Measurements from ENCODE around the gene JAKMIP2.

The JAKMIP2 gene

GRCh38 chr5:147819261-147819770 is 36.8 kb upstream of the JAKMIP2 start:
- TF ChIP-seq RARB (CRISPR knock-in tag; IDR thresholded peaks at IDR 0.05), result no peak
- no peak for TF ChIP-seq ESRRG (CRISPR knock-in tag; IDR thresholded peaks at IDR 0.05)
- TF ChIP-seq PPARA (CRISPR knock-in tag; IDR thresholded peaks at IDR 0.05; ENCODE audit: borderline replicate concordance), result no peak
- no peak for TF ChIP-seq ISL1 (CRISPR knock-in tag; IDR thresholded peaks at IDR 0.05)
- no peak for TF ChIP-seq ARNTL (CRISPR knock-in tag; IDR thresholded peaks at IDR 0.05; ENCODE audit: borderline replicate concordance, low read depth)
- ATAC-seq, result no peak

- TF ChIP-seq ESRRG (CRISPR knock-in tag; IDR thresholded peaks at IDR 0.05), result no peak
- no peak for TF ChIP-seq PPARA (CRISPR knock-in tag; IDR thresholded peaks at IDR 0.05; ENCODE audit: borderline replicate concordance)
- TF ChIP-seq, protein P1, sequence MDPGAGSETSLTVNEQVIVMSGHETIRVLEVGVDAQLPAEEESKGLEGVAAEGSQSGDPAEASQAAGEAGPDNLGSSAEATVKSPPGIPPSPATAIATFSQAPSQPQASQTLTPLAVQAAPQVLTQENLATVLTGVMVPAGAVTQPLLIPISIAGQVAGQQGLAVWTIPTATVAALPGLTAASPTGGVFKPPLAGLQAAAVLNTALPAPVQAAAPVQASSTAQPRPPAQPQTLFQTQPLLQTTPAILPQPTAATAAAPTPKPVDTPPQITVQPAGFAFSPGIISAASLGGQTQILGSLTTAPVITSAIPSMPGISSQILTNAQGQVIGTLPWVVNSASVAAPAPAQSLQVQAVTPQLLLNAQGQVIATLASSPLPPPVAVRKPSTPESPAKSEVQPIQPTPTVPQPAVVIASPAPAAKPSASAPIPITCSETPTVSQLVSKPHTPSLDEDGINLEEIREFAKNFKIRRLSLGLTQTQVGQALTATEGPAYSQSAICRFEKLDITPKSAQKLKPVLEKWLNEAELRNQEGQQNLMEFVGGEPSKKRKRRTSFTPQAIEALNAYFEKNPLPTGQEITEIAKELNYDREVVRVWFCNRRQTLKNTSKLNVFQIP (CRISPR knock-in tag; IDR thresholded peaks at IDR 0.05; ENCODE audit: borderline replicate concordance, low read depth), result no peak
- no peak for TF ChIP-seq CSDC2 (CRISPR knock-in tag; IDR thresholded peaks at IDR 0.05)
- no peak for TF ChIP-seq RARB (CRISPR knock-in tag; IDR thresholded peaks at IDR 0.05)
- ATAC-seq, result no peak
Measured at GRCh38 chr5:147818290-147818689, 35.8 kb upstream of the JAKMIP2 start.

DNA sequence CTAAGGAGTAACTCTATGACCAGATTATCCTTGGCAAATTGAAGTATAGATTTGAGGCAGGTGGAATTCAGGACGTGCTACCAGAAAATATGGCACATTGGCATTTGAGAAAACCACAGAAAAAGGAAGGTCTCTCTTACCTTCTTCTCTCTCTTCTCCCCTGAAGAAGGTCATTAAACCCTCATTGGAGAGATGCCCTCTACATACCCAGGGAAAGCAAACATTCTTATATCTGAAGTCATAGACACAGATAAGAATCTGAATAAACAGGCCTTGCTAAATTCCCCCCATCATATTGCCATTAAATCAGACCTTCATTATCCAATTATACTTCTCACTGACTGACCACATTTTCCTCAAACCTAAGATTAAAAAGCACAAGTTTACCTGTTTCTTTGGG is 31.2 kb upstream of the JAKMIP2 start:
- no peak for ATAC-seq

DNA sequence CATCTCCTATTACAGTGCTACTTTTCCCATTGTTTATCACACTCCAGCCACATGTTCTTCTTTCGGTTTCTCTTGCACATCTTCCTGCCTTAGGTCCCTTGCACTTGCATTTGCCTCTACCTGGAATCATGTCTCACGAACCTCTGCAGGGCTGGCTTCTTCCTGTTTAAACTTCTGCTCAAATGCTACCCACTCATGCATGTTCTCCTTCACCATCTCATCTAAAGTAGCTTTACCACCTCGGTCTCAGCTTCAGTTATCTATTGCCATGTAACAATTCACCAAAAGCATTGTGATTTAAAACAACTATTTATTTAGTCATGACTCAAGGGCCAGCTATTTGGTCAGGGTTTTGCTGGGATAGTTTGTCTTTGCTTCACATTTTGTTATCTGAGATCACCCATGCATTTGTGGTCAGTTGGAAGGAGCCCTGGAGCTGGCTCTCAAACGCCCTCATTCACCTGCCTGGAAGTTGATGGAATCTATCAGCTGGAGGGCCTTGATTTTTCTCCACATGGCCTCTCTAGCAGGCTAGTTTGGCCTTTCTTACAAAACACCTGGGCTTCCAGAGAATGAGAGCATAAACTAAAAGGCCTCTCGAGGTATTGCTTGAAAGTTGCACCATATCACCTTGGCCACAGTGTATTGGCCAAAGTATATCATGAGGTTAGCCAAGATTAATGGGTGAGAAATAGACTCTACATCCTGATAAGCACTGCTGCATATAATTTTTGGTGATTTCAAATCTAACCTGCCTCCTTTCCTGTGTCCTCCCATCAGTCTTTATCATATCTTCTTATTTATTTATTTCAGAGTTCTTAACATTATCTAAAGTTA is 27.5 kb upstream of the JAKMIP2 start:
- ATAC-seq, result no peak
- no peak for TF ChIP-seq ZC3H10 (CRISPR knock-in tag; IDR thresholded peaks at IDR 0.05)
- no peak for TF ChIP-seq ZFP3 (CRISPR knock-in tag; IDR thresholded peaks at IDR 0.05)
- TF ChIP-seq CREB5 (CRISPR knock-in tag; IDR thresholded peaks at IDR 0.05; ENCODE audit: low read depth), result no peak

More for the DNA sequence above, 31.2 kb upstream of the JAKMIP2 start:
- TF ChIP-seq BACH2 (CRISPR knock-in tag; IDR thresholded peaks at IDR 0.05; ENCODE audit: borderline replicate concordance), result no peak
- no peak for TF ChIP-seq ARNTL (CRISPR knock-in tag; IDR thresholded peaks at IDR 0.05; ENCODE audit: borderline replicate concordance, low read depth)
- TF ChIP-seq SNAI2 (CRISPR knock-in tag; IDR thresholded peaks at IDR 0.05), result no peak
- no peak for TF ChIP-seq RARB (CRISPR knock-in tag; IDR thresholded peaks at IDR 0.05)
- no peak for TF ChIP-seq CREB5 (CRISPR knock-in tag; IDR thresholded peaks at IDR 0.05; ENCODE audit: low read depth)
- TF ChIP-seq PATZ1 (CRISPR knock-in tag; IDR thresholded peaks at IDR 0.05; ENCODE audit: borderline replicate concordance), result no peak
- no peak for TF ChIP-seq CSRNP3 (CRISPR knock-in tag; IDR thresholded peaks at IDR 0.05)
- TF ChIP-seq ZC3H10 (CRISPR knock-in tag; IDR thresholded peaks at IDR 0.05), result no peak

DNA sequence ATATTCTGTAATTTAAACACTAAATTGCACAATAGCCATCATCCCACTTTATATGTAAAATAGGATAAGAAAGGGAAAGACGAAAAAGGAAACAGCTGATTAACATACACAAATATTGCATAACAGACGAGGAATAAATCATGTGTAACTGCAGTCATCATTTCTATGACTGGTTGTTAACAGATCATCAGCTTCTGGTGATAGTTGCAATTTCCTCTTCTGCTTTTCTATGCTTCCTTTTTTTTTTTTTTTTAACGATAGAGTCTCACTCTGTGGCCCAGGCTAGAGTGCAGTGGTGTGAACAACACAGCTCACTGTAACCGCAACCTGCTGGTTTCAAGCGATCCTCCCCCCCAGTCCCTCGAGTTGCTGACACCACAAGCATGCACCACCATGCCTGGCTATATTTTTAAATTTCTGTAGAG is 22.5 kb upstream of the JAKMIP2 start:
- no peak for ATAC-seq
- TF ChIP-seq ZNF565 (CRISPR knock-in tag; conservative IDR thresholded peaks at IDR 0.05; ENCODE audit: low read depth) (no peak), BACH2 (CRISPR knock-in tag; IDR thresholded peaks at IDR 0.05; ENCODE audit: borderline replicate concordance) (no peak), SNAI2 (CRISPR knock-in tag; IDR thresholded peaks at IDR 0.05) (no peak), GLIS3 (CRISPR knock-in tag; IDR thresholded peaks at IDR 0.05) (no peak), ESRRG (CRISPR knock-in tag; IDR thresholded peaks at IDR 0.05) (no peak), TCF4 (CRISPR knock-in tag; IDR thresholded peaks at IDR 0.05; ENCODE audit: borderline replicate concordance) (no peak), TSHZ2 (CRISPR knock-in tag; IDR thresholded peaks at IDR 0.05) (no peak), CSRNP3 (CRISPR knock-in tag; IDR thresholded peaks at IDR 0.05) (no peak)

Measured in SK-N-SH treated with all-trans-retinoic acid at 6 μM for 48 hours (cell line).